NOMO-1 (cell line): Measurements from ENCODE around the gene RALBP1.
"Not testable (repeated sequence)": the region's sequence is repeated elsewhere in the genome, so short reads cannot be mapped to it uniquely, and the experiment has no call there.

ENCODE experiments used
- DNase-seq, 2 experiments: peaks; one replicate each; lab custom pipeline; 2025; ENCODE audit not compliant: unreplicated experiment in 2 of 2; lab: John Stamatoyannopoulos, UW

The RALBP1 gene

GRCh38 chr18:9453283-9453682, 22.0 kb upstream of the RALBP1 start:
- no peak for DNase-seq

GRCh38 chr18:9454061-9454703, 21.1 kb upstream of the RALBP1 start:
- DNase-seq, result no peak

- DNase-seq, result no peak
Measured at GRCh38 chr18:9455718-9456511, 19.4 kb upstream of the RALBP1 start.

- no peak for DNase-seq
Measured at GRCh38 chr18:9466127-9466526, 9.2 kb upstream of the RALBP1 start.

GRCh38 chr18:9466846-9467245, 8.5 kb upstream of the RALBP1 start:
- no peak for DNase-seq

GRCh38 chr18:9468998-9469397, 6.3 kb upstream of the RALBP1 start:
- no peak for DNase-seq

GRCh38 chr18:9469685-9470084, 5.6 kb upstream of the RALBP1 start:
- DNase-seq, result no peak

- DNase-seq, result no peak
Measured at GRCh38 chr18:9474108-9474982, 968 bp upstream of the RALBP1 start.

- peak; percentile 37 to 61 for DNase-seq
Measured at GRCh38 chr18:9475643-9476591, 604 bp downstream of the RALBP1 start.

- not testable (repeated sequence) for DNase-seq
Measured at GRCh38 chr18:9476949-9477348, 1.6 kb downstream of the RALBP1 start.

GRCh38 chr18:9477509-9477908, 2.2 kb downstream of the RALBP1 start:
- no peak for DNase-seq

- DNase-seq, result no peak
Measured at GRCh38 chr18:9478545-9478944, 3.2 kb downstream of the RALBP1 start.

- peak in 1 of 2 experiments; percentile 50 for DNase-seq
Measured at GRCh38 chr18:9482790-9483189, 7.5 kb downstream of the RALBP1 start.

GRCh38 chr18:9483526-9483925, 8.2 kb downstream of the RALBP1 start:
- no peak for DNase-seq

- DNase-seq, result not testable (repeated sequence)
Measured at GRCh38 chr18:9484856-9485255, 9.5 kb downstream of the RALBP1 start.

- peak in 1 of 2 experiments; percentile 21 for DNase-seq
Measured at GRCh38 chr18:9488538-9488937, 13.2 kb downstream of the RALBP1 start.

- peak; percentile 29 to 63 for DNase-seq
Measured at GRCh38 chr18:9494778-9495331, 19.5 kb downstream of the RALBP1 start.

GRCh38 chr18:9495465-9495864, 20.2 kb downstream of the RALBP1 start:
- DNase-seq, result no peak

- DNase-seq, result no peak
Measured at GRCh38 chr18:9495916-9496705, 20.8 kb downstream of the RALBP1 start.
